HG02588 (cell line): ENCODE results near the gene ZHX3.
"Not testable (repeated sequence)": the region's sequence is repeated elsewhere in the genome, so short reads cannot be mapped to it uniquely, and the experiment has no call there.

ENCODE experiments used
- ATAC-seq: cut with Tn5 transposase; IDR thresholded peaks from one replicate; pipeline ENCODE4 v1.9.1; 2021; ENCODE audit warnings: mild to moderate bottlenecking, moderate library complexity; ENCODE audit not compliant: unreplicated experiment

The ZHX3 gene

GRCh38 chr20:41261260-41261659 lies 56.3 kb downstream of the ZHX3 start:
- ATAC-seq = no peak

- no peak for ATAC-seq
Observed at GRCh38 chr20:41260734-41261220, 56.8 kb downstream of the ZHX3 start.

- no peak for ATAC-seq
Observed at GRCh38 chr20:41259309-41259708, 58.2 kb downstream of the ZHX3 start.

- ATAC-seq = no peak
Observed at GRCh38 chr20:41258474-41258873, 59.1 kb downstream of the ZHX3 start.

- no peak for ATAC-seq
Observed at GRCh38 chr20:41256516-41256915, 61.0 kb downstream of the ZHX3 start.

- ATAC-seq = no peak
Observed at GRCh38 chr20:41255655-41256054, 61.9 kb downstream of the ZHX3 start.

- no peak for ATAC-seq
Observed at GRCh38 chr20:41249411-41250281, 67.9 kb downstream of the ZHX3 start.

GRCh38 chr20:41248368-41249024 lies 69.0 kb downstream of the ZHX3 start:
- ATAC-seq = no peak

- ATAC-seq = no peak
Observed at GRCh38 chr20:41247523-41248367, 69.8 kb downstream of the ZHX3 start.

- no peak for ATAC-seq
Observed at GRCh38 chr20:41245086-41245707, 72.3 kb downstream of the ZHX3 start.

GRCh38 chr20:41242807-41243206 lies 74.7 kb downstream of the ZHX3 start:
- no peak for ATAC-seq

GRCh38 chr20:41242352-41242751 lies 75.2 kb downstream of the ZHX3 start:
- ATAC-seq = no peak

GRCh38 chr20:41237233-41237632 lies 80.3 kb downstream of the ZHX3 start:
- ATAC-seq = not testable (repeated sequence)

- not testable (repeated sequence) for ATAC-seq
Observed at GRCh38 chr20:41236818-41237217, 80.7 kb downstream of the ZHX3 start.

- no peak for ATAC-seq
Observed at GRCh38 chr20:41234546-41234945, 83.0 kb downstream of the ZHX3 start.

- no peak for ATAC-seq
Observed at GRCh38 chr20:41234041-41234440, 83.5 kb downstream of the ZHX3 start.

GRCh38 chr20:41232973-41233926 lies 84.3 kb downstream of the ZHX3 start:
- ATAC-seq = no peak

- no peak for ATAC-seq
Observed at GRCh38 chr20:41231136-41231535, 86.4 kb downstream of the ZHX3 start.

- ATAC-seq = no peak
Observed at GRCh38 chr20:41230136-41230535, 87.4 kb downstream of the ZHX3 start.

- no peak for ATAC-seq
Observed at GRCh38 chr20:41229259-41229658, 88.3 kb downstream of the ZHX3 start.
